NB4 (cell line): ENCODE results near the gene MYRF.

ENCODE experiments used
- DNase-seq: peaks from one replicate; pipeline ENCODE4 v3.0.0; 2010; ENCODE audit warnings: low read depth
- H3K4me3 ChIP-seq: one replicate; pipeline ENCODE4 v1.5.1; 2011; ENCODE audit warnings: mild to moderate bottlenecking, low read depth, low read length, moderate library complexity
- CTCF ChIP-seq: IDR thresholded peaks from one replicate; pipeline ENCODE4 v1.5.1; 2012; ENCODE audit warnings: low read depth, low read length
- MAX ChIP-seq: IDR thresholded peaks from 2 replicates; pipeline ENCODE4 v1.6.1; 2011; ENCODE audit warnings: low read depth, low read length
- MYC ChIP-seq: IDR thresholded peaks from 2 replicates; pipeline ENCODE4 v1.6.1; 2011; ENCODE audit warnings: low read depth, low read length
- POLR2A ChIP-seq: IDR thresholded peaks from 2 replicates; pipeline ENCODE4 v1.6.1; 2011; ENCODE audit warnings: mild to moderate bottlenecking; ENCODE audit not compliant: insufficient read length; ENCODE audit errors: extremely low read depth

MYRF gene

GRCh38 chr11:61795876-61796526 lies 43.6 kb downstream of the MYRF start:
- TF ChIP-seq MYC (no peak), MAX (no peak), CTCF (no peak), POLR2A (no peak)
- no peak overlapping the region for H3K4me3 ChIP-seq
- no peak for DNase-seq

GRCh38 chr11:61797263-61797944 lies 45.0 kb downstream of the MYRF start:
- peak; percentile 87 for DNase-seq
- no peak overlapping the region for H3K4me3 ChIP-seq
- peak; percentile 82 for TF ChIP-seq CTCF
- no peak for TF ChIP-seq POLR2A
- no peak; the same call in 1 of the 2 replicates for TF ChIP-seq MAX

- no peak overlapping the region for H3K4me3 ChIP-seq
- no peak for DNase-seq
- TF ChIP-seq CTCF: no peak
- TF ChIP-seq MAX: no peak
- TF ChIP-seq POLR2A: no peak
- no peak for TF ChIP-seq MYC
Observed at GRCh38 chr11:61799665-61800284, 47.3 kb downstream of the MYRF start.

DNA sequence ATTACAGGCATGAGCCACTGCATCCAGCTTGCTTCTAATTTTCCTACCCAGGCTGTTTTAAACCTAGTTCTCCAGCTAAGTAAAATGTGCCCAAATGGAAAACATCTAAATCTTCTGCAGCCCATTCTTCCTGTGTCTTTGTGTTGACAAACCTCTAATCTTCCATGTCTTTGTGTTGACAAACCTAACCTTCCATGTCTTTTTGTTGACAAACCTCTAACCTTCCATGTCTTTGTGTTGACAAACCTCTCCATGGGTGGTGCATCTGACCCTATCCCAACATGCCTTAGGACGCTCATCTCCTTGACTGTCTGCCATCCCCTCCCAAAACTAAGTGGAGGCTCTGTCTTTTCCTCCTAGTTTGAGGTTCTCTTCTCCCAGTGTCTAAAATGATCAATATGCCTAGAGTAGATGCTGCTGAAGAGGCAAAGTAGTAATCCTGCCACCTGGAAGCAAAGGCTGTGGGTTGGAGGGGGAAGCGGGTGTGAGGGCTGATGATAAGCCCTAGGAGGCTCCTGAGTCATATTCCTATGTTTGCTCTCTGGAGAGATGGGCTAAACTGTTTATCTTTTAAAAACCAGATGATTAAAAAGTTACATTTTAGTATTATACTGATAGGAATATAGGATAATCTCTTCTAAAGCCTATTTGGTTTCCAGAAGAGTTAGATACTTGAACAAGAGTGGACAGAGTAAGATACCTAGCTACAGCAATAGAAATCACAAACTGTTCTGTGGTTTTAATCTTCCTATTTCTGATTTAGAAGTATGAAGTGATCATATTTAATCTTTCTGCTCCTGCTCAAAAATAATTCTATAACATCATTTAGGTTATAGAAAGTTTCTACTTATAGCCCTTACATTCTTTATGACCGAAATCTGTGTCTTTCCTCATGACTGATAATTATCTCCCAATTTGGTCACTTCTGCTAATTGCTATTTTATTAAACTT lies 48.2 kb downstream of the MYRF start:
- H3K4me3 ChIP-seq: no peak overlapping the region
- no peak for DNase-seq
- TF ChIP-seq MYC: no peak
- no peak for TF ChIP-seq CTCF
- no peak for TF ChIP-seq MAX
- no peak for TF ChIP-seq POLR2A

- TF ChIP-seq MYC (no peak), MAX (no peak), CTCF (no peak), POLR2A (no peak)
- H3K4me3 ChIP-seq: no peak overlapping the region
- DNase-seq: no peak
Observed at GRCh38 chr11:61802605-61803004, 50.2 kb downstream of the MYRF start.
